ENCODE measurements around the gene SUN2. TPM values are rescaled to one million over a fixed set of nuclear protein-coding genes. Genes with fewer than 3 reads are reported as not detected.

SUN2 gene
- total RNA-seq, 6 experiments from 2014 or later: 104 to 174 (median 144) TPM

DNA sequence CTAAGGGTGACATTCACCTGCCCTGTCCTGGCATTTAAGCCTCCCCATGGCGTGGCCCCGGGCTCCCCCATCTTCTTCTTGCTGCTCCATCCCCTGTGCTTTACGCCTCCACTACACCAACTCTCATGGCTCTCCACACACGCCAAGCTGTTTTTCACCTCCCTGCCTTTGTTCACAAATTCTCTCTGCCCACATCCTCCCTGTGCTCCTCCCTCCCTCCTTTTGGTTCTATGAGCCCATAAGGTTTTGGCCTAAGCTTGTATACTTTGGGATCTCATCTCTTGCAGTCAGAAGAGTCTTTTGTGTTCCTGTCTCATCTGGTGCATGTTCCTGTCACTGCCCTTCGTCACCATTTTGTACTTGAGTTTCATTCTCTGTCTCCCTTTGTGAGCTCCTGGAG lies 42.7 kb upstream of the SUN2 start:
- no peaks in the 10 kb centered on the region for H3K36me3 ChIP-seq
- H3K9me3 ChIP-seq: no peaks in the 10 kb centered on the region
- H3K4me1 ChIP-seq: peaks cover 0 to 3% (median 0%) of the 10 kb centered on the region in 4 donors
- TF ChIP-seq POLR2A (IDR thresholded peaks at IDR 0.05): no peak
- TF ChIP-seq, protein P1, sequence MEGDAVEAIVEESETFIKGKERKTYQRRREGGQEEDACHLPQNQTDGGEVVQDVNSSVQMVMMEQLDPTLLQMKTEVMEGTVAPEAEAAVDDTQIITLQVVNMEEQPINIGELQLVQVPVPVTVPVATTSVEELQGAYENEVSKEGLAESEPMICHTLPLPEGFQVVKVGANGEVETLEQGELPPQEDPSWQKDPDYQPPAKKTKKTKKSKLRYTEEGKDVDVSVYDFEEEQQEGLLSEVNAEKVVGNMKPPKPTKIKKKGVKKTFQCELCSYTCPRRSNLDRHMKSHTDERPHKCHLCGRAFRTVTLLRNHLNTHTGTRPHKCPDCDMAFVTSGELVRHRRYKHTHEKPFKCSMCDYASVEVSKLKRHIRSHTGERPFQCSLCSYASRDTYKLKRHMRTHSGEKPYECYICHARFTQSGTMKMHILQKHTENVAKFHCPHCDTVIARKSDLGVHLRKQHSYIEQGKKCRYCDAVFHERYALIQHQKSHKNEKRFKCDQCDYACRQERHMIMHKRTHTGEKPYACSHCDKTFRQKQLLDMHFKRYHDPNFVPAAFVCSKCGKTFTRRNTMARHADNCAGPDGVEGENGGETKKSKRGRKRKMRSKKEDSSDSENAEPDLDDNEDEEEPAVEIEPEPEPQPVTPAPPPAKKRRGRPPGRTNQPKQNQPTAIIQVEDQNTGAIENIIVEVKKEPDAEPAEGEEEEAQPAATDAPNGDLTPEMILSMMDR (IDR thresholded peaks at IDR 0.05): no peak
- no peak for DNase-seq
- intact Hi-C loops (cut with DNase I): no loop called here
- WGBS (ENCODE audit: insufficient coverage, low coverage, low lambda C conversion rate, missing lambda C conversion rate): 55% methylated on average over 5 of the region's 5 CpGs
- H3K4me3 ChIP-seq: no peak overlapping the region
- ATAC-seq: no peak
- H3K27ac ChIP-seq: no peak overlapping the region
- H3K27me3 ChIP-seq: no peaks in the 10 kb centered on the region

GRCh38 chr22:38796262-38796957 lies 40.6 kb upstream of the SUN2 start:
- TF ChIP-seq, protein P1 (IDR thresholded peaks at IDR 0.05): no peak
- no peak for TF ChIP-seq POLR2A (IDR thresholded peaks at IDR 0.05)
- ATAC-seq (no peak), DNase-seq (no peak)
- intact Hi-C loops (cut with DNase I): no loop called here
- Histone ChIP-seq H3K27me3 (no peaks in the 10 kb centered on the region), H3K36me3 (no peaks in the 10 kb centered on the region), H3K4me1 (peaks cover 0 to 3% (median 0%) of the 10 kb centered on the region in 4 donors), H3K4me3 (no peak overlapping the region), H3K27ac (no peak overlapping the region), H3K9me3 (no peaks in the 10 kb centered on the region)
- 60% methylated on average over 12 of the region's 12 CpGs for WGBS (ENCODE audit: insufficient coverage, low coverage, low lambda C conversion rate, missing lambda C conversion rate)

DNA sequence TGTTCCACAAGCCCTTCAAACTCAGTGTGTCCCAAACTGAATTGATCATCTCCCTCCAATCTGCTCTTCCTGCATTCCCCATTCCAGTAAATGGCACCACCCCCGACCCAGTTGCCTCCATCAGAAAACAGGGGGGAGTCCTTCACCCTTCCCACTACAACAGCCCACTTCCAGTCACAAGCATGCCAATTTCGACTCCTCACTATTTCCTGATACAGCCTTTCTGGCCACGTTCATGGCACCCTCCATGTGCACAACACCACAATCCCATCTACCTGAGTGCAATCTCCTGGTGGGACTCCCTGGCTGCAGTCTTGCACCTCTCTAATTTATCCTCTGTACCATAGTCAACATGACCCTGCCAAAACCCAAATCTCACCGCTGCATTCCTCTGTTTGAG lies 39.8 kb upstream of the SUN2 start:
- DNase-seq: no peak
- H3K27ac ChIP-seq: no peak overlapping the region
- no peaks in the 10 kb centered on the region for H3K27me3 ChIP-seq
- no peaks in the 10 kb centered on the region for H3K9me3 ChIP-seq
- no peaks in the 10 kb centered on the region for H3K36me3 ChIP-seq
- intact Hi-C loops (cut with DNase I): no loop called here
- H3K4me1 ChIP-seq: peaks cover 0 to 3% (median 0%) of the 10 kb centered on the region in 4 donors
- TF ChIP-seq, protein P1 (IDR thresholded peaks at IDR 0.05): no peak
- TF ChIP-seq POLR2A (IDR thresholded peaks at IDR 0.05): no peak
- H3K4me3 ChIP-seq: no peak overlapping the region
- WGBS (ENCODE audit: insufficient coverage, low coverage, low lambda C conversion rate, missing lambda C conversion rate): 45% methylated on average over 4 of the region's 4 CpGs
- ATAC-seq: no peak

GRCh38 chr22:38793721-38794466 lies 38.1 kb upstream of the SUN2 start, which contains the start of gene DNAL4:
Gene DNAL4 (minus strand): TSS chr22:38794143. CDS start chr22:38782731, 11,412 bp downstream.
- Histone ChIP-seq H3K4me3 (peak within 1 kb of the TSS; percentile 75 to 78 (median 76)), H3K4me1 (peaks cover 0 to 3% (median 0%) of the 10 kb centered on the region in 4 donors), H3K36me3 (peaks cover 0 to 2% (median 0%) of the 10 kb centered on the region in 4 donors), H3K9me3 (no peaks in the 10 kb centered on the region), H3K27ac (peak within 1 kb of the TSS; percentile 38 to 58 (median 41)), H3K27me3 (no peaks in the 10 kb centered on the region)
- intact Hi-C loops (cut with DNase I): no loop called here
- WGBS (ENCODE audit: insufficient coverage, low coverage, low lambda C conversion rate, missing lambda C conversion rate): 0% methylated on average over 20 of the region's 47 CpGs
- DNase-seq (peak; percentile 91 to 95 (median 93)), ATAC-seq (peak; percentile 98 to 99 (median 99))
- peak; percentile 19 for TF ChIP-seq POLR2A (IDR thresholded peaks at IDR 0.05)
- TF ChIP-seq, protein P1 (IDR thresholded peaks at IDR 0.05): no peak

All from right lobe of liver (tissue), 6 donors.